Measurements from ENCODE around the gene ZBTB39. TPM values are rescaled to one million over a fixed set of nuclear protein-coding genes. Genes with fewer than 3 reads are reported as not detected.
A peak's percentile ranks its signal among the peaks of the same experiment; 100 is the strongest.

The ZBTB39 gene
- total and polyA plus RNA-seq, 2 donors (not counting 1 experiment from before 2014, with no cell fraction given), result 5.4 to 13.9 TPM

DNA sequence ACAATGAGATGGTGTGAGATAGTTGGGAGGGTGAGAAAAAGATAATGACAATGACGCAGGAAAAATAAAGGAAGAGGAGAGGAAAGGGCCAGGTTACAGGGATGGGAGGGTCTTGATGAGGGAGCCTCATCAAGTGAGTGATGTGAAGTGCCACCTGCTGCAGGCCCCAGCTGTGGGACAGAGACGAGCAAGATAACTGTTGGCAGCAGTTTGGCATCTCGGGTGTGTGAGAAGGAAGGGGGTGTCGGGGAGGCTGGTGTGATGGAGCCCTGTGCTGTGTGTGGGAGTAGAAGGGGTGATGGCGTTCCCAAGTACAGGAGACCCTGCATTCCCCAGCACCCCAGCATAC is 21.4 kb upstream of the ZBTB39 start:
- Histone ChIP-seq H3K27ac (ENCODE audit: low read length in 2 of 2) (no peak overlapping the region), H3K4me2 (replicated peaks; ENCODE audit: low read depth, low read length, poor library complexity, severe bottlenecking) (no peak overlapping the region), H4K20me1 (ENCODE audit: control insufficient read depth, insufficient read depth, low read length, poor library complexity, severe bottlenecking) (no peaks in the 10 kb centered on the region), H3K4me1 (ENCODE audit: control insufficient read depth in 2 of 2, insufficient read depth in 2 of 2, low read length in 2 of 2) (peaks cover 8 to 14% of the 10 kb centered on the region in 2 donors), H3K27me3 (replicated peaks in 1 of 4; ENCODE audit: control extremely low read depth in 1 of 4, control insufficient read depth in 3 of 4, insufficient read depth in 4 of 4, low read length in 3 of 4) (no peaks in the 10 kb centered on the region), H3K9me3 (ENCODE audit: control extremely low read depth in 1 of 3, control insufficient read depth in 2 of 3, insufficient read depth in 1 of 3, low read length in 2 of 3) (no peaks in the 10 kb centered on the region), H3K4me3 (ENCODE audit: control extremely low read depth in 1 of 5, extremely low read depth in 1 of 5, insufficient read depth in 1 of 5, low read depth in 2 of 5, low read length in 4 of 5) (no peak overlapping the region), H2AFZ (ENCODE audit: insufficient read depth, low read depth, low read length, poor library complexity, severe bottlenecking) (no peak overlapping the region), H3K36me3 (replicated peaks in 1 of 2; ENCODE audit: control extremely low read depth in 1 of 2, control insufficient read depth in 1 of 2, extremely low read depth in 1 of 2, insufficient read depth in 2 of 2, low read length in 1 of 2) (no peaks in the 10 kb centered on the region), H3K9ac (ENCODE audit: low read length) (no peak overlapping the region), H3K79me2 (ENCODE audit: control insufficient read depth, insufficient read depth, low read length) (no peaks in the 10 kb centered on the region)
- DNase-seq (no peak), ATAC-seq (ENCODE audit: low read depth) (no peak)
- no peak for TF ChIP-seq EZH2 (IDR thresholded peaks at IDR 0.05; ENCODE audit: borderline replicate concordance, insufficient read depth, low read depth, low read length, poor library complexity, severe bottlenecking)
- TF ChIP-seq, protein P1, sequence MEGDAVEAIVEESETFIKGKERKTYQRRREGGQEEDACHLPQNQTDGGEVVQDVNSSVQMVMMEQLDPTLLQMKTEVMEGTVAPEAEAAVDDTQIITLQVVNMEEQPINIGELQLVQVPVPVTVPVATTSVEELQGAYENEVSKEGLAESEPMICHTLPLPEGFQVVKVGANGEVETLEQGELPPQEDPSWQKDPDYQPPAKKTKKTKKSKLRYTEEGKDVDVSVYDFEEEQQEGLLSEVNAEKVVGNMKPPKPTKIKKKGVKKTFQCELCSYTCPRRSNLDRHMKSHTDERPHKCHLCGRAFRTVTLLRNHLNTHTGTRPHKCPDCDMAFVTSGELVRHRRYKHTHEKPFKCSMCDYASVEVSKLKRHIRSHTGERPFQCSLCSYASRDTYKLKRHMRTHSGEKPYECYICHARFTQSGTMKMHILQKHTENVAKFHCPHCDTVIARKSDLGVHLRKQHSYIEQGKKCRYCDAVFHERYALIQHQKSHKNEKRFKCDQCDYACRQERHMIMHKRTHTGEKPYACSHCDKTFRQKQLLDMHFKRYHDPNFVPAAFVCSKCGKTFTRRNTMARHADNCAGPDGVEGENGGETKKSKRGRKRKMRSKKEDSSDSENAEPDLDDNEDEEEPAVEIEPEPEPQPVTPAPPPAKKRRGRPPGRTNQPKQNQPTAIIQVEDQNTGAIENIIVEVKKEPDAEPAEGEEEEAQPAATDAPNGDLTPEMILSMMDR (IDR thresholded peaks at IDR 0.05), result no peak
- Mint-ChIP-seq H3K4me3 (no peak overlapping the region), H3K27me3 (no peaks in the 10 kb centered on the region), H3K4me1 (peaks cover 19% of the 10 kb centered on the region), H3K27ac (no peak overlapping the region), H3K9me3 (ENCODE audit: insufficient read depth) (no peaks in the 10 kb centered on the region)
- ChIA-PET CTCF (interaction anchor here (1.5 to 1.9 kb wide), 2 partner anchors 41 to 96 kb away, joined by 4 read pairs; no protein-coding TSS in a partner anchor), POLR2A (no interaction called here)
- 70% methylated on average over 1 of the region's 5 CpGs for WGBS (ENCODE audit: insufficient coverage)
- intact Hi-C loops (cut with micrococcal nuclease), result no loop called here

DNA sequence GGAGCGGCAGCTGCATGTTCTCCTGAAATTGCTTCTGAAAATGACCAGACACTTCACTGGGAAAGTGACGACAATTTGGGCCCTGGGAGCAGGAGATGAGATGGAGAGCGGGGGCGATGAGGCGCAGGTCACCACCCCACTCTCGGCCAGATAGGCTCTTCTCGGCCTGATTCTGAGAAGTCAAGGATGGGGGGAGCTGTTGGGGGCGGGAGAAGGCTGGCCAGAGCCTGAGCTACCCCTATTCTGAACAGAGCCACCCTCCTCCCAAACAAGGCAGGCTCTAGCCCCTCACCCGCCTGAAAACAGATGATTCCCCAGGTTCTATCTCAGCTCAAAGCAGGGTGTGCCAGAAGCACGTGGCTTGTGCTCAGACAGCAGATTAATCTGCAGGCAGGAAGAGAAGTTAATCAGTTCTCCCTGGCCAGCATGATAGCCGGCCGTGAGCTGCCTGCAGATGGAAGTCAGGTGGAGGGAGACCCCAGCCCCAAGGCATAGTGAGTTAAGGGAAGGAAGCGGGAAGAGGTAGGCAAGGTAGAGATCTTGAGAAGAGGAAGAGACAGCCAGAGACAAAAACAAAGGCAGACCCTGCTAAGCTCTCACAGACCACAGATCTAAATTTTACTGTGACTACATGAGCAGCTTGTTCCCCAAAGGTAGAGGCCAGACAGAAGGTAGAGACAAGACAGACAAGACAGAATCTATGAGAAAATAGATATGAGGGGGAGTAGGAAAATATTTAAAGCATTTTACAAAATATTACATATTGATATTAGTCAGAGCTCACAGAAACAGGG is 20.9 kb upstream of the ZBTB39 start:
- Histone ChIP-seq H3K79me2 (ENCODE audit: control insufficient read depth, insufficient read depth, low read length) (no peaks in the 10 kb centered on the region), H3K4me2 (replicated peaks; ENCODE audit: low read depth, low read length, poor library complexity, severe bottlenecking) (no peak overlapping the region), H4K20me1 (ENCODE audit: control insufficient read depth, insufficient read depth, low read length, poor library complexity, severe bottlenecking) (no peaks in the 10 kb centered on the region), H3K36me3 (replicated peaks in 1 of 2; ENCODE audit: control extremely low read depth in 1 of 2, control insufficient read depth in 1 of 2, extremely low read depth in 1 of 2, insufficient read depth in 2 of 2, low read length in 1 of 2) (no peaks in the 10 kb centered on the region), H3K27me3 (replicated peaks in 1 of 4; ENCODE audit: control extremely low read depth in 1 of 4, control insufficient read depth in 3 of 4, insufficient read depth in 4 of 4, low read length in 3 of 4) (no peaks in the 10 kb centered on the region), H2AFZ (ENCODE audit: insufficient read depth, low read depth, low read length, poor library complexity, severe bottlenecking) (peak overlapping the region; percentile 47), H3K9ac (ENCODE audit: low read length) (no peak overlapping the region), H3K4me3 (ENCODE audit: control extremely low read depth in 1 of 5, extremely low read depth in 1 of 5, insufficient read depth in 1 of 5, low read depth in 2 of 5, low read length in 4 of 5) (no peak overlapping the region), H3K4me1 (ENCODE audit: control insufficient read depth in 2 of 2, insufficient read depth in 2 of 2, low read length in 2 of 2) (peaks cover 8 to 14% of the 10 kb centered on the region in 2 donors), H3K27ac (ENCODE audit: low read length in 2 of 2) (no peak overlapping the region), H3K9me3 (ENCODE audit: control extremely low read depth in 1 of 3, control insufficient read depth in 2 of 3, insufficient read depth in 1 of 3, low read length in 2 of 3) (no peaks in the 10 kb centered on the region)
- WGBS (ENCODE audit: insufficient coverage), result 70% methylated on average over 11 of the region's 13 CpGs
- Mint-ChIP-seq H3K27ac (peak overlapping the region; percentile 23), H3K4me3 (no peak overlapping the region), H3K4me1 (peaks cover 19% of the 10 kb centered on the region), H3K9me3 (ENCODE audit: insufficient read depth) (no peaks in the 10 kb centered on the region), H3K27me3 (no peaks in the 10 kb centered on the region)
- TF ChIP-seq EZH2 (IDR thresholded peaks at IDR 0.05; ENCODE audit: borderline replicate concordance, insufficient read depth, low read depth, low read length, poor library complexity, severe bottlenecking), result no peak
- TF ChIP-seq, protein P1 (IDR thresholded peaks at IDR 0.05), result no peak
- intact Hi-C loops (cut with micrococcal nuclease), result no loop called here
- POLR2A ChIA-PET, result no interaction called here
- no peak for ATAC-seq (ENCODE audit: low read depth)
- CTCF ChIA-PET, result interaction anchor here (0.5 to 1.9 kb wide), 5 partner anchors 26 to 145 kb away, joined by 4 to 7 read pairs (median 4); no protein-coding TSS in a partner anchor
- no peak for DNase-seq

Data from B cell (primary cell).